Astrocyte (in vitro differentiated cells and primary cell): ENCODE data around the gene VPS36. TPM values are rescaled to one million over a fixed set of nuclear protein-coding genes. Genes with fewer than 3 reads are reported as not detected.
A peak's percentile ranks its signal among the peaks of the same experiment; 100 is the strongest.

ENCODE experiments used
- DNase-seq: peaks from one replicate; pipeline ENCODE4 v3.0.0-alpha.2; 2010; ENCODE audit warnings: low read depth
- FAIRE-seq: peaks from 2 replicates; lab custom pipeline; 2011; peaks lifted over from hg19 to GRCh38; lab: Jason Lieb, UNC
- H2AFZ ChIP-seq: 2 replicates; pipeline ENCODE4 v1.6.0; 2012; ENCODE audit warnings: low read depth, low read length, inconsistent platforms
- H3K27ac ChIP-seq: 2 replicates; pipeline ENCODE4 v1.5.1; 2011; ENCODE audit warnings: low read depth, low read length, inconsistent platforms
- H3K27me3 ChIP-seq: 2 replicates; pipeline ENCODE4 v1.6.0; 2011; ENCODE audit warnings: low read length, inconsistent platforms; ENCODE audit not compliant: insufficient read depth
- H3K36me3 ChIP-seq: 2 replicates; pipeline ENCODE4 v1.5.1; 2011; ENCODE audit warnings: low read length, inconsistent platforms; ENCODE audit not compliant: insufficient read depth
- H3K4me1 ChIP-seq: 2 replicates; pipeline ENCODE4 v1.5.1; 2011; ENCODE audit warnings: low read length, inconsistent platforms; ENCODE audit not compliant: insufficient read depth
- H3K4me2 ChIP-seq: 2 replicates; pipeline ENCODE4 v1.6.0; 2012; ENCODE audit warnings: low read length, inconsistent platforms
- H3K4me3 ChIP-seq: 2 replicates; pipeline ENCODE4 v1.5.1; 2011; ENCODE audit warnings: low read depth, mild to moderate bottlenecking, low read length, inconsistent platforms; ENCODE audit not compliant: insufficient read depth
- H3K79me2 ChIP-seq: 2 replicates; pipeline ENCODE4 v1.6.0; 2012; ENCODE audit warnings: mild to moderate bottlenecking, low read length, inconsistent platforms; ENCODE audit not compliant: insufficient read depth
- H3K9ac ChIP-seq: 2 replicates; pipeline ENCODE4 v1.6.0; 2012; ENCODE audit warnings: mild to moderate bottlenecking, low read length, inconsistent platforms
- H3K9me3 ChIP-seq: 2 replicates; pipeline ENCODE4 v1.5.1; 2012; ENCODE audit warnings: low read depth, mild to moderate bottlenecking, low read length, inconsistent platforms; ENCODE audit not compliant: insufficient read depth
- H4K20me1 ChIP-seq: 2 replicates; pipeline ENCODE4 v1.6.0; 2012; ENCODE audit warnings: low read length, inconsistent platforms; ENCODE audit not compliant: insufficient read depth
- H3K27ac Mint-ChIP-seq: one replicate; pipeline ENCODE4 v1.8.0; 2021; ENCODE audit warnings: mild to moderate bottlenecking, mixed read lengths; ENCODE audit not compliant: unreplicated experiment
- H3K27me3 Mint-ChIP-seq: one replicate; pipeline ENCODE4 v1.8.0; 2021; ENCODE audit warnings: low read depth, mixed read lengths; ENCODE audit not compliant: unreplicated experiment
- H3K36me3 Mint-ChIP-seq: one replicate; pipeline ENCODE4 v1.8.0; 2021; ENCODE audit warnings: low read depth, mixed read lengths; ENCODE audit not compliant: unreplicated experiment
- H3K4me1 Mint-ChIP-seq: one replicate; pipeline ENCODE4 v1.8.0; 2021; ENCODE audit warnings: low read depth, mixed read lengths; ENCODE audit not compliant: unreplicated experiment
- H3K4me3 Mint-ChIP-seq: one replicate; pipeline ENCODE4 v1.8.0; 2021; ENCODE audit warnings: mild to moderate bottlenecking, moderate library complexity, mixed read lengths; ENCODE audit not compliant: unreplicated experiment
- H3K9me3 Mint-ChIP-seq: one replicate; pipeline ENCODE4 v1.8.0; 2021; ENCODE audit warnings: mild to moderate bottlenecking, mixed read lengths; ENCODE audit not compliant: unreplicated experiment
- EZH2 ChIP-seq: IDR thresholded peaks from 2 replicates; pipeline ENCODE4 v1.6.1; 2012; ENCODE audit warnings: mild to moderate bottlenecking, low read length, inconsistent platforms; ENCODE audit not compliant: insufficient read depth
- total RNA-seq: library from RNA; stranded (reverse); gene quantifications from 2 replicates; pipeline ENCODE4 v1.2.1, GENCODE V29; 2021
- TF ChIP-seq, protein P1 (sequence below): IDR thresholded peaks from 2 replicates; pipeline ENCODE4 v1.5.1; 2011; ENCODE audit warnings: low read depth, mild to moderate bottlenecking, inconsistent platforms, low read length, moderate library complexity; ENCODE audit not compliant: insufficient read depth

VPS36 gene
- total RNA-seq, 1 donor from 2014 or later: 41.8 TPM

- Mint-ChIP-seq H3K27me3 (no peaks in the 10 kb centered on the region), H3K9me3 (no peaks in the 10 kb centered on the region), H3K4me3 (no peak overlapping the region), H3K27ac (peak overlapping the region; percentile 16), H3K36me3 (peaks cover 9% of the 10 kb centered on the region), H3K4me1 (peaks cover 31% of the 10 kb centered on the region)
- TF ChIP-seq EZH2: no peak
- TF ChIP-seq, protein P1, sequence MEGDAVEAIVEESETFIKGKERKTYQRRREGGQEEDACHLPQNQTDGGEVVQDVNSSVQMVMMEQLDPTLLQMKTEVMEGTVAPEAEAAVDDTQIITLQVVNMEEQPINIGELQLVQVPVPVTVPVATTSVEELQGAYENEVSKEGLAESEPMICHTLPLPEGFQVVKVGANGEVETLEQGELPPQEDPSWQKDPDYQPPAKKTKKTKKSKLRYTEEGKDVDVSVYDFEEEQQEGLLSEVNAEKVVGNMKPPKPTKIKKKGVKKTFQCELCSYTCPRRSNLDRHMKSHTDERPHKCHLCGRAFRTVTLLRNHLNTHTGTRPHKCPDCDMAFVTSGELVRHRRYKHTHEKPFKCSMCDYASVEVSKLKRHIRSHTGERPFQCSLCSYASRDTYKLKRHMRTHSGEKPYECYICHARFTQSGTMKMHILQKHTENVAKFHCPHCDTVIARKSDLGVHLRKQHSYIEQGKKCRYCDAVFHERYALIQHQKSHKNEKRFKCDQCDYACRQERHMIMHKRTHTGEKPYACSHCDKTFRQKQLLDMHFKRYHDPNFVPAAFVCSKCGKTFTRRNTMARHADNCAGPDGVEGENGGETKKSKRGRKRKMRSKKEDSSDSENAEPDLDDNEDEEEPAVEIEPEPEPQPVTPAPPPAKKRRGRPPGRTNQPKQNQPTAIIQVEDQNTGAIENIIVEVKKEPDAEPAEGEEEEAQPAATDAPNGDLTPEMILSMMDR: no peak
- H3K79me2 ChIP-seq: no peaks in the 10 kb centered on the region
- H3K4me2 ChIP-seq: no peak overlapping the region
- FAIRE-seq: no peak
- no peak overlapping the region for H3K27ac ChIP-seq
- no peak overlapping the region for H3K4me3 ChIP-seq
- H3K27me3 ChIP-seq: no peaks in the 10 kb centered on the region
- no peaks in the 10 kb centered on the region for H3K9me3 ChIP-seq
- peaks cover 38% of the 10 kb centered on the region for H3K36me3 ChIP-seq
- no peak for DNase-seq
- no peaks in the 10 kb centered on the region for H4K20me1 ChIP-seq
- H3K9ac ChIP-seq: no peak overlapping the region
- peaks cover 10% of the 10 kb centered on the region for H3K4me1 ChIP-seq
- H2AFZ ChIP-seq: no peak overlapping the region
These were observed 31.4 kb downstream of the VPS36 start for GRCh38 chr13:52419080-52419479.

GRCh38 chr13:52414963-52415362, 35.5 kb downstream of the VPS36 start:
- no peaks in the 10 kb centered on the region for H3K9me3 Mint-ChIP-seq
- TF ChIP-seq EZH2: no peak
- TF ChIP-seq, protein P1: no peak
- peak overlapping the region; percentile 46 for H3K4me2 ChIP-seq
- H4K20me1 ChIP-seq: no peaks in the 10 kb centered on the region
- peak overlapping the region; percentile 39 for H3K9ac ChIP-seq
- no peaks in the 10 kb centered on the region for H3K27me3 Mint-ChIP-seq
- H3K9me3 ChIP-seq: no peaks in the 10 kb centered on the region
- peaks cover 44% of the 10 kb centered on the region for H3K4me1 Mint-ChIP-seq
- H3K27ac Mint-ChIP-seq: peak overlapping the region; percentile 98
- H3K4me1 ChIP-seq: peaks cover 17% of the 10 kb centered on the region
- no peaks in the 10 kb centered on the region for H3K79me2 ChIP-seq
- no peaks in the 10 kb centered on the region for H3K27me3 ChIP-seq
- DNase-seq (peak; percentile 69), FAIRE-seq (no peak)
- H3K27ac ChIP-seq: peak overlapping the region; percentile 68
- H3K36me3 Mint-ChIP-seq: peaks cover 9% of the 10 kb centered on the region
- no peak overlapping the region for H3K4me3 ChIP-seq
- peaks cover 26% of the 10 kb centered on the region for H3K36me3 ChIP-seq
- no peak overlapping the region for H3K4me3 Mint-ChIP-seq
- no peak overlapping the region for H2AFZ ChIP-seq

GRCh38 chr13:52414051-52414450, 36.4 kb downstream of the VPS36 start:
- Histone ChIP-seq H3K4me1 (peaks cover 17% of the 10 kb centered on the region), H3K79me2 (no peaks in the 10 kb centered on the region), H3K27me3 (no peaks in the 10 kb centered on the region), H3K4me2 (peak overlapping the region; percentile 46), H3K27ac (peak overlapping the region; percentile 68), H4K20me1 (no peaks in the 10 kb centered on the region), H3K4me3 (no peak overlapping the region), H3K36me3 (peaks cover 25% of the 10 kb centered on the region), H3K9me3 (no peaks in the 10 kb centered on the region), H2AFZ (no peak overlapping the region), H3K9ac (peak overlapping the region; percentile 39)
- DNase-seq (no peak), FAIRE-seq (no peak)
- Mint-ChIP-seq H3K27ac (peak overlapping the region; percentile 98), H3K27me3 (no peaks in the 10 kb centered on the region), H3K4me3 (peak overlapping the region; percentile 62), H3K36me3 (peaks cover 9% of the 10 kb centered on the region), H3K9me3 (no peaks in the 10 kb centered on the region), H3K4me1 (peaks cover 43% of the 10 kb centered on the region)
- TF ChIP-seq, protein P1: no peak
- no peak for TF ChIP-seq EZH2
